ENCODE results near the gene SARNP. TPM values are rescaled to one million over a fixed set of nuclear protein-coding genes. Genes with fewer than 3 reads are reported as not detected.

Gene SARNP
- total and polyA plus RNA-seq, 2 donors (not counting 1 experiment from before 2014, with no cell fraction given), result 88.5 to 183 TPM

DNA sequence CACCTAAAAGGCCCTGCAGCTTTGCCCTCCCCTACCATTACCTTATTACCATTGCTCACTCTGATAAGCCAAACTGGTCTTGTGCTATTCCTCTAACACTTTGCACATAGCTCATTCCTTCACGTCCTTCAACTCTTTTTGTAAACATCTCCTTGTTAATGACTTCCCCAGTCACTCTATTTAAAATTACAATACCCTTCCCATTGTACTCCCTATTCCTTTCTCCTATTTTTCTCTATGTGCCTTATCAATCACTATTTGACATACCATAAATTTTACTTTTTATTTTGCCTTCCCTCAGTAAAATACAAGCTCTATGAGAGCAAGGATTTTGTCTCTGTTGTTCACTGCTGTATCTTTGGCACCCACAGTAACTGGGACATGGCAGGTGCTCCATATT is 5.4 kb downstream of the SARNP start:
- no peak overlapping the region for H3K4me2 ChIP-seq (ENCODE audit: extremely low read depth, insufficient read depth, low read length)
- no peak for DNase-seq (ENCODE audit: low read depth in 2 of 2)
- no peaks in the 10 kb centered on the region for H3K4me1 ChIP-seq (ENCODE audit: control insufficient read depth, extremely low read depth, insufficient read depth, low read length)
- H3K36me3 ChIP-seq (ENCODE audit: control insufficient read depth, insufficient read depth, low read length), result peaks cover 3% of the 10 kb centered on the region
- H3K9ac ChIP-seq (ENCODE audit: insufficient read depth, low read length), result no peak overlapping the region
- H3K9me3 ChIP-seq (ENCODE audit: control insufficient read depth, insufficient read depth, low read depth, low read length), result no peaks in the 10 kb centered on the region
- no peak overlapping the region for H2AFZ ChIP-seq (ENCODE audit: low read length)
- H3K4me3 ChIP-seq (replicated peaks in 1 of 4; ENCODE audit: control extremely low read depth in 1 of 4, insufficient read depth in 1 of 4, low read depth in 3 of 4, low read length in 4 of 4), result no peak overlapping the region
- no peaks in the 10 kb centered on the region for H3K27me3 ChIP-seq (ENCODE audit: control insufficient read depth, insufficient read depth, low read length)
- no peak overlapping the region for H3K27ac ChIP-seq (ENCODE audit: insufficient read depth, low read length)
- peaks cover 2% of the 10 kb centered on the region for H4K20me1 ChIP-seq (ENCODE audit: control insufficient read depth, extremely low read depth, insufficient read depth, low read length)
- TF ChIP-seq, protein P1, sequence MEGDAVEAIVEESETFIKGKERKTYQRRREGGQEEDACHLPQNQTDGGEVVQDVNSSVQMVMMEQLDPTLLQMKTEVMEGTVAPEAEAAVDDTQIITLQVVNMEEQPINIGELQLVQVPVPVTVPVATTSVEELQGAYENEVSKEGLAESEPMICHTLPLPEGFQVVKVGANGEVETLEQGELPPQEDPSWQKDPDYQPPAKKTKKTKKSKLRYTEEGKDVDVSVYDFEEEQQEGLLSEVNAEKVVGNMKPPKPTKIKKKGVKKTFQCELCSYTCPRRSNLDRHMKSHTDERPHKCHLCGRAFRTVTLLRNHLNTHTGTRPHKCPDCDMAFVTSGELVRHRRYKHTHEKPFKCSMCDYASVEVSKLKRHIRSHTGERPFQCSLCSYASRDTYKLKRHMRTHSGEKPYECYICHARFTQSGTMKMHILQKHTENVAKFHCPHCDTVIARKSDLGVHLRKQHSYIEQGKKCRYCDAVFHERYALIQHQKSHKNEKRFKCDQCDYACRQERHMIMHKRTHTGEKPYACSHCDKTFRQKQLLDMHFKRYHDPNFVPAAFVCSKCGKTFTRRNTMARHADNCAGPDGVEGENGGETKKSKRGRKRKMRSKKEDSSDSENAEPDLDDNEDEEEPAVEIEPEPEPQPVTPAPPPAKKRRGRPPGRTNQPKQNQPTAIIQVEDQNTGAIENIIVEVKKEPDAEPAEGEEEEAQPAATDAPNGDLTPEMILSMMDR (conservative IDR thresholded peaks at IDR 0.05 in 1 of 2, IDR thresholded peaks at IDR 0.05 in 1 of 2; ENCODE audit: low read depth in 1 of 2, low read length in 2 of 2), result no peak
- no peak for TF ChIP-seq EZH2 (IDR thresholded peaks at IDR 0.05; ENCODE audit: low read length, missing control alignments)
- peaks cover 91% of the 10 kb centered on the region for H3K79me2 ChIP-seq (ENCODE audit: control insufficient read depth, insufficient read depth, low read length)

DNA sequence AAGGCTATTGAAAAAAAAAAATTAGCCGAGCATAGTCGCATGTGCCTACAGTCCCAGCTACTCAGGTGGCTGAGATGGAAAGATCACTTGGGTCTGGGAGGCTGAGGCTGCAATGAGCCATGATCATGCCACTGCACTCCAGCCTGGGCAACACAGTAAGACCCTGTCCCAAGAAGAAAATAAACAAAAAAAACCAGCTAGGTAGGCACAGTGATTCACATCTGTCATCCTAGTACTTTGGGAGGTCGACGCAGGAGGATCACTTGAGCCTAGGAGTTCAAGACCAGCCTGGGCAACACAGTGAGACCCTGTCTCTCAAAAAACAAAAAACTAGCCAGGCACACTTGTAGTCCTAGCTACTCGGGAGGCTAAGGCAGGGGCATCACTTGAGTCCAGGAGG is 8.2 kb downstream of the SARNP start:
- DNase-seq (ENCODE audit: low read depth in 2 of 2), result no peak
- no peak overlapping the region for H3K4me2 ChIP-seq (ENCODE audit: extremely low read depth, insufficient read depth, low read length)
- TF ChIP-seq, protein P1 (conservative IDR thresholded peaks at IDR 0.05 in 1 of 2, IDR thresholded peaks at IDR 0.05 in 1 of 2; ENCODE audit: low read depth in 1 of 2, low read length in 2 of 2), result no peak
- no peak for TF ChIP-seq EZH2 (IDR thresholded peaks at IDR 0.05; ENCODE audit: low read length, missing control alignments)
- no peak overlapping the region for H3K4me3 ChIP-seq (replicated peaks in 1 of 4; ENCODE audit: control extremely low read depth in 1 of 4, insufficient read depth in 1 of 4, low read depth in 3 of 4, low read length in 4 of 4)
- peaks cover 2% of the 10 kb centered on the region for H4K20me1 ChIP-seq (ENCODE audit: control insufficient read depth, extremely low read depth, insufficient read depth, low read length)
- H3K36me3 ChIP-seq (ENCODE audit: control insufficient read depth, insufficient read depth, low read length), result peaks cover 3% of the 10 kb centered on the region
- no peaks in the 10 kb centered on the region for H3K9me3 ChIP-seq (ENCODE audit: control insufficient read depth, insufficient read depth, low read depth, low read length)
- no peak overlapping the region for H3K27ac ChIP-seq (ENCODE audit: insufficient read depth, low read length)
- no peak overlapping the region for H3K9ac ChIP-seq (ENCODE audit: insufficient read depth, low read length)
- peaks cover 89% of the 10 kb centered on the region for H3K79me2 ChIP-seq (ENCODE audit: control insufficient read depth, insufficient read depth, low read length)
- no peak overlapping the region for H2AFZ ChIP-seq (ENCODE audit: low read length)
- H3K27me3 ChIP-seq (ENCODE audit: control insufficient read depth, insufficient read depth, low read length), result no peaks in the 10 kb centered on the region
- no peaks in the 10 kb centered on the region for H3K4me1 ChIP-seq (ENCODE audit: control insufficient read depth, extremely low read depth, insufficient read depth, low read length)

- Histone ChIP-seq H4K20me1 (ENCODE audit: control insufficient read depth, extremely low read depth, insufficient read depth, low read length) (no peaks in the 10 kb centered on the region), H3K9me3 (ENCODE audit: control insufficient read depth, insufficient read depth, low read depth, low read length) (no peaks in the 10 kb centered on the region), H3K27ac (ENCODE audit: insufficient read depth, low read length) (no peak overlapping the region), H3K4me2 (ENCODE audit: extremely low read depth, insufficient read depth, low read length) (no peak overlapping the region), H3K36me3 (ENCODE audit: control insufficient read depth, insufficient read depth, low read length) (peaks cover 3% of the 10 kb centered on the region), H3K79me2 (ENCODE audit: control insufficient read depth, insufficient read depth, low read length) (peaks cover 75% of the 10 kb centered on the region), H3K4me1 (ENCODE audit: control insufficient read depth, extremely low read depth, insufficient read depth, low read length) (no peaks in the 10 kb centered on the region), H3K27me3 (ENCODE audit: control insufficient read depth, insufficient read depth, low read length) (no peaks in the 10 kb centered on the region), H3K9ac (ENCODE audit: insufficient read depth, low read length) (no peak overlapping the region), H3K4me3 (replicated peaks in 1 of 4; ENCODE audit: control extremely low read depth in 1 of 4, insufficient read depth in 1 of 4, low read depth in 3 of 4, low read length in 4 of 4) (no peak overlapping the region), H2AFZ (ENCODE audit: low read length) (no peak overlapping the region)
- TF ChIP-seq EZH2 (IDR thresholded peaks at IDR 0.05; ENCODE audit: low read length, missing control alignments), result no peak
- TF ChIP-seq, protein P1 (conservative IDR thresholded peaks at IDR 0.05 in 1 of 2, IDR thresholded peaks at IDR 0.05 in 1 of 2; ENCODE audit: low read depth in 1 of 2, low read length in 2 of 2), result no peak
- no peak for DNase-seq (ENCODE audit: low read depth in 2 of 2)
Observed at GRCh38 chr12:55806982-55807381, 10.5 kb downstream of the SARNP start.
